Measurements from ENCODE around the gene ELMO3.

Gene ELMO3

DNA sequence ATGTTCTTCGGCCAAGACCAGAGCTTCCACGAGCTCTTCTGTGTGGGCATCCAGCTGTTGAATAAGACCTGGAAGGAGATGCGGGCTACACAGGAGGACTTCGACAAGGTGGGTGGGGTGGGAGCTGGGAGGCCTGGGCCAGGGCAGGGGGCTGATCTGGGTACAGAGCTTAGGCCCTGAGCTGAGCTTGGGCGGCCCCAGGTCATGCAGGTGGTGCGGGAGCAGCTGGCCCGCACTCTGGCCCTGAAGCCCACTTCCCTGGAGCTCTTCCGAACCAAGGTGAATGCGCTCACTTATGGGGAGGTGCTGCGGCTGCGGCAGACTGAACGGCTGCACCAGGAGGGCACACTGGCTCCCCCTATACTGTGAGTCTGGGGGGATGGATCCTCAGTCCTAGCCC lies 3.5 kb downstream of the ELMO3 start:
- no peak for DNase-seq (ENCODE audit: low read depth in 1 of 2, low spot score in 1 of 2)
- no peak for TF ChIP-seq SPI1 (IDR thresholded peaks at IDR 0.05; ENCODE audit: borderline replicate concordance, low read depth)
- no peak for TF ChIP-seq GABPA (IDR thresholded peaks at IDR 0.05; ENCODE audit: low read depth)
- TF ChIP-seq POLR2AphosphoS5 (IDR thresholded peaks at IDR 0.05; ENCODE audit: low read depth) = no peak
- TF ChIP-seq, protein P1, sequence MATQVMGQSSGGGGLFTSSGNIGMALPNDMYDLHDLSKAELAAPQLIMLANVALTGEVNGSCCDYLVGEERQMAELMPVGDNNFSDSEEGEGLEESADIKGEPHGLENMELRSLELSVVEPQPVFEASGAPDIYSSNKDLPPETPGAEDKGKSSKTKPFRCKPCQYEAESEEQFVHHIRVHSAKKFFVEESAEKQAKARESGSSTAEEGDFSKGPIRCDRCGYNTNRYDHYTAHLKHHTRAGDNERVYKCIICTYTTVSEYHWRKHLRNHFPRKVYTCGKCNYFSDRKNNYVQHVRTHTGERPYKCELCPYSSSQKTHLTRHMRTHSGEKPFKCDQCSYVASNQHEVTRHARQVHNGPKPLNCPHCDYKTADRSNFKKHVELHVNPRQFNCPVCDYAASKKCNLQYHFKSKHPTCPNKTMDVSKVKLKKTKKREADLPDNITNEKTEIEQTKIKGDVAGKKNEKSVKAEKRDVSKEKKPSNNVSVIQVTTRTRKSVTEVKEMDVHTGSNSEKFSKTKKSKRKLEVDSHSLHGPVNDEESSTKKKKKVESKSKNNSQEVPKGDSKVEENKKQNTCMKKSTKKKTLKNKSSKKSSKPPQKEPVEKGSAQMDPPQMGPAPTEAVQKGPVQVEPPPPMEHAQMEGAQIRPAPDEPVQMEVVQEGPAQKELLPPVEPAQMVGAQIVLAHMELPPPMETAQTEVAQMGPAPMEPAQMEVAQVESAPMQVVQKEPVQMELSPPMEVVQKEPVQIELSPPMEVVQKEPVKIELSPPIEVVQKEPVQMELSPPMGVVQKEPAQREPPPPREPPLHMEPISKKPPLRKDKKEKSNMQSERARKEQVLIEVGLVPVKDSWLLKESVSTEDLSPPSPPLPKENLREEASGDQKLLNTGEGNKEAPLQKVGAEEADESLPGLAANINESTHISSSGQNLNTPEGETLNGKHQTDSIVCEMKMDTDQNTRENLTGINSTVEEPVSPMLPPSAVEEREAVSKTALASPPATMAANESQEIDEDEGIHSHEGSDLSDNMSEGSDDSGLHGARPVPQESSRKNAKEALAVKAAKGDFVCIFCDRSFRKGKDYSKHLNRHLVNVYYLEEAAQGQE (IDR thresholded peaks at IDR 0.05; ENCODE audit: insufficient replicate concordance, low read depth) = no peak
- TF ChIP-seq, protein P2, sequence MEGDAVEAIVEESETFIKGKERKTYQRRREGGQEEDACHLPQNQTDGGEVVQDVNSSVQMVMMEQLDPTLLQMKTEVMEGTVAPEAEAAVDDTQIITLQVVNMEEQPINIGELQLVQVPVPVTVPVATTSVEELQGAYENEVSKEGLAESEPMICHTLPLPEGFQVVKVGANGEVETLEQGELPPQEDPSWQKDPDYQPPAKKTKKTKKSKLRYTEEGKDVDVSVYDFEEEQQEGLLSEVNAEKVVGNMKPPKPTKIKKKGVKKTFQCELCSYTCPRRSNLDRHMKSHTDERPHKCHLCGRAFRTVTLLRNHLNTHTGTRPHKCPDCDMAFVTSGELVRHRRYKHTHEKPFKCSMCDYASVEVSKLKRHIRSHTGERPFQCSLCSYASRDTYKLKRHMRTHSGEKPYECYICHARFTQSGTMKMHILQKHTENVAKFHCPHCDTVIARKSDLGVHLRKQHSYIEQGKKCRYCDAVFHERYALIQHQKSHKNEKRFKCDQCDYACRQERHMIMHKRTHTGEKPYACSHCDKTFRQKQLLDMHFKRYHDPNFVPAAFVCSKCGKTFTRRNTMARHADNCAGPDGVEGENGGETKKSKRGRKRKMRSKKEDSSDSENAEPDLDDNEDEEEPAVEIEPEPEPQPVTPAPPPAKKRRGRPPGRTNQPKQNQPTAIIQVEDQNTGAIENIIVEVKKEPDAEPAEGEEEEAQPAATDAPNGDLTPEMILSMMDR (IDR thresholded peaks at IDR 0.05; ENCODE audit: insufficient read depth, low read length) = no peak
- Histone ChIP-seq H3K27ac (replicated peaks) (no peak overlapping the region), H3K27me3 (ENCODE audit: insufficient read depth, poor library complexity, severe bottlenecking) (no peaks in the 10 kb centered on the region), H3K4me3 (replicated peaks; ENCODE audit: insufficient read depth, low read length) (no peak overlapping the region)

DNA sequence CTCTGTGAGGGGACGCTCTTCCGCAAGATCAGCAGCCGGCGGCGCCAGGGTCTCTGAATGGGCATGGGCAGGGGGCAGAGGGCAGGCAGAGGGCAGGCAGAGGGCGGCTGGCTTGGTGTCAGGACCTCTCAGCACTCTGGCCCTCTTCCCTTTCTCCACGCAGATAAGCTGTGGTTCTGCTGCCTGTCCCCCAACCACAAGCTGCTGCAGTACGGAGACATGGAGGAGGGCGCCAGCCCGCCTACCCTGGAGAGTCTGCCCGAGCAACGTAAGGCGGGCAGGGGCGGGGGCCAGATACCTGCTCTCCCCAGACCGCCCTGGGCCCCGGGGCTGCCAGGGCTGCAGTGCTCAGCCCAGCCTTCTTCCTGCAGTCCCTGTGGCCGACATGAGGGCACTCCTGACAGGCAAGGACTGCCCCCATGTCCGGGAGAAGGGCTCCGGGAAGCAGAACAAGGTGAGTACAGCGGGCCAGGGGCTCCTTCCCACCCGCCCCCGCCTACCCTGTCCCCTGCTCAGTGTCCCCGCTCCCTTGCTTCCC lies 4.1 kb downstream of the ELMO3 start:
- no peak overlapping the region for H3K27ac ChIP-seq (replicated peaks)
- no peak for DNase-seq (ENCODE audit: low read depth in 1 of 2, low spot score in 1 of 2)
- TF ChIP-seq, protein P2 (IDR thresholded peaks at IDR 0.05; ENCODE audit: insufficient read depth, low read length) = no peak
- TF ChIP-seq, protein P1 (IDR thresholded peaks at IDR 0.05; ENCODE audit: insufficient replicate concordance, low read depth) = no peak
- TF ChIP-seq GABPA (IDR thresholded peaks at IDR 0.05; ENCODE audit: low read depth) = no peak
- H3K27me3 ChIP-seq (ENCODE audit: insufficient read depth, poor library complexity, severe bottlenecking) = no peaks in the 10 kb centered on the region
- no peak overlapping the region for H3K4me3 ChIP-seq (replicated peaks; ENCODE audit: insufficient read depth, low read length)

DNA sequence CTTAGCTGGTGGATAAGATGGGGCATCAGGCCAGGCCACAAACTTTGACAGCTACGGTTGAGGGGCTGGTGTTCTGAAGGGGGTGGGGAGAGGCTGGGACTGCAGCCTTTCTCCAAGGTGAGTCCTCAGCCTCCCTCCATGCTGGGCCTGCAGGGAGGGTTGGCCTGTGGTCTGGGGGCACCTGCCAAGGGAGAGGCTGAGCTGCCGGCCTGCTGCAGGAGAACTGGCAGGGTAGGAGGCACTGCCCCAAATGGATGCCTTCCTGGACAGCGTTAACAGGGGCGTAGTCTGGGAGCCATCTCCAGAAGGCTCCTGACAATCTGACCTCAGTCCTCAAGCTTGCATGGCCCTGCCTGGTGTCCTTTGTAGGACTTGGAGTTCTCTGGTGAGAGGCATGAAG lies 5.1 kb downstream of the ELMO3 start:
- no peak overlapping the region for H3K27ac ChIP-seq (replicated peaks)
- TF ChIP-seq SPI1 (IDR thresholded peaks at IDR 0.05; ENCODE audit: borderline replicate concordance, low read depth) (no peak), POLR2AphosphoS5 (IDR thresholded peaks at IDR 0.05; ENCODE audit: low read depth) (no peak), GABPA (IDR thresholded peaks at IDR 0.05; ENCODE audit: low read depth) (no peak)
- TF ChIP-seq, protein P2 (IDR thresholded peaks at IDR 0.05; ENCODE audit: insufficient read depth, low read length) = no peak
- TF ChIP-seq, protein P1 (IDR thresholded peaks at IDR 0.05; ENCODE audit: insufficient replicate concordance, low read depth) = no peak
- no peak overlapping the region for H3K4me3 ChIP-seq (replicated peaks; ENCODE audit: insufficient read depth, low read length)
- DNase-seq (ENCODE audit: low read depth in 1 of 2, low spot score in 1 of 2) = no peak
- H3K27me3 ChIP-seq (ENCODE audit: insufficient read depth, poor library complexity, severe bottlenecking) = no peaks in the 10 kb centered on the region

All from HL-60 (cell line).